Esophagus muscularis mucosa (tissue), 4 donors: Measurements from ENCODE around the gene ZSWIM6.

Source experiments
- CTCF ChIP-seq, 3 experiments: fragments of 200-600 bp in 2 of 3; fragments of 450-650 bp in 1 of 3; sonication (generic) in 2 of 3; IDR thresholded peaks; one replicate each; pipeline ENCODE4 v1.5.1; 2017 to 2019; ENCODE audit warnings: antibody characterized with exemption in 3 of 3, mild to moderate bottlenecking in 2 of 3, moderate library complexity in 1 of 3
- EP300 ChIP-seq: sonication (generic); formaldehyde crosslinking; IDR thresholded peaks from one replicate; pipeline ENCODE4 v1.6.1; 2017; ENCODE audit warnings: antibody characterized with exemption
- POLR2A ChIP-seq: fragments of 450-650 bp; IDR thresholded peaks from one replicate; pipeline ENCODE4 v1.6.1; 2017; ENCODE audit warnings: antibody characterized with exemption, moderate library complexity, mild to moderate bottlenecking, low read depth

- TF ChIP-seq CTCF (IDR thresholded peaks at IDR 0.05) (no peak), POLR2A (no peak), EP300 (no peak)
Measured at GRCh38 chr5:61293873-61294272, 38.2 kb upstream of the ZSWIM6 start.
